ENCODE data around the gene TXNL4B.

The TXNL4B gene

GRCh38 chr16:72107371-72107770, 14.0 kb upstream of the TXNL4B start:
- no peak for TF ChIP-seq CTCF (IDR thresholded peaks at IDR 0.05)
- no peak overlapping the region for H3K27ac ChIP-seq
- no peaks in the 10 kb centered on the region for H3K9me3 ChIP-seq
- no peak overlapping the region for H3K4me3 ChIP-seq (ENCODE audit: low read depth in 1 of 2, low read length in 1 of 2)
- H3K27me3 ChIP-seq: no peaks in the 10 kb centered on the region
- H3K4me1 ChIP-seq (ENCODE audit: control insufficient read depth in 1 of 2, insufficient read depth in 1 of 2, low read depth in 1 of 2, low read length in 1 of 2): no peaks in the 10 kb centered on the region
- peaks cover 100% of the 10 kb centered on the region for H3K36me3 ChIP-seq

- Histone ChIP-seq H3K4me3 (ENCODE audit: low read depth in 1 of 2, low read length in 1 of 2) (no peak overlapping the region), H3K36me3 (peaks cover 100% of the 10 kb centered on the region), H3K27me3 (no peaks in the 10 kb centered on the region), H3K9me3 (no peaks in the 10 kb centered on the region), H3K27ac (no peak overlapping the region), H3K4me1 (ENCODE audit: control insufficient read depth in 1 of 2, insufficient read depth in 1 of 2, low read depth in 1 of 2, low read length in 1 of 2) (no peaks in the 10 kb centered on the region)
- no peak for TF ChIP-seq CTCF (IDR thresholded peaks at IDR 0.05)
These were observed 12.6 kb upstream of the TXNL4B start for GRCh38 chr16:72105978-72106377.

- H3K36me3 ChIP-seq: peaks cover 100% of the 10 kb centered on the region
- H3K4me3 ChIP-seq (ENCODE audit: low read depth in 1 of 2, low read length in 1 of 2): no peak overlapping the region
- H3K27me3 ChIP-seq: no peaks in the 10 kb centered on the region
- no peaks in the 10 kb centered on the region for H3K4me1 ChIP-seq (ENCODE audit: control insufficient read depth in 1 of 2, insufficient read depth in 1 of 2, low read depth in 1 of 2, low read length in 1 of 2)
- no peak for TF ChIP-seq CTCF (IDR thresholded peaks at IDR 0.05)
- H3K27ac ChIP-seq: no peak overlapping the region
- H3K9me3 ChIP-seq: no peaks in the 10 kb centered on the region
These were observed 11.5 kb upstream of the TXNL4B start for GRCh38 chr16:72104905-72105304.

GRCh38 chr16:72101195-72101594, 7.8 kb upstream of the TXNL4B start:
- Histone ChIP-seq H3K4me3 (ENCODE audit: low read depth in 1 of 2, low read length in 1 of 2) (no peak overlapping the region), H3K27me3 (no peaks in the 10 kb centered on the region), H3K36me3 (peaks cover 100% of the 10 kb centered on the region), H3K9me3 (no peaks in the 10 kb centered on the region), H3K27ac (no peak overlapping the region), H3K4me1 (ENCODE audit: control insufficient read depth in 1 of 2, insufficient read depth in 1 of 2, low read depth in 1 of 2, low read length in 1 of 2) (no peaks in the 10 kb centered on the region)
- TF ChIP-seq CTCF (IDR thresholded peaks at IDR 0.05): no peak

- TF ChIP-seq CTCF (IDR thresholded peaks at IDR 0.05): peak; percentile 46
- Histone ChIP-seq H3K27ac (no peak overlapping the region), H3K36me3 (peaks cover 85% of the 10 kb centered on the region), H3K9me3 (no peaks in the 10 kb centered on the region), H3K4me1 (ENCODE audit: control insufficient read depth in 1 of 2, insufficient read depth in 1 of 2, low read depth in 1 of 2, low read length in 1 of 2) (peaks cover 7 to 11% of the 10 kb centered on the region in 2 experiments), H3K27me3 (no peaks in the 10 kb centered on the region), H3K4me3 (ENCODE audit: low read depth in 1 of 2, low read length in 1 of 2) (no peak overlapping the region)
These were observed 6.0 kb upstream of the TXNL4B start for GRCh38 chr16:72099377-72099818.

- H3K27ac ChIP-seq: no peak overlapping the region
- H3K4me3 ChIP-seq (ENCODE audit: low read depth in 1 of 2, low read length in 1 of 2): no peak overlapping the region
- no peak for TF ChIP-seq CTCF (IDR thresholded peaks at IDR 0.05)
- no peaks in the 10 kb centered on the region for H3K27me3 ChIP-seq
- peaks cover 12 to 15% of the 10 kb centered on the region in 2 experiments for H3K4me1 ChIP-seq (ENCODE audit: control insufficient read depth in 1 of 2, insufficient read depth in 1 of 2, low read depth in 1 of 2, low read length in 1 of 2)
- no peaks in the 10 kb centered on the region for H3K9me3 ChIP-seq
- peaks cover 81% of the 10 kb centered on the region for H3K36me3 ChIP-seq
These were observed 5.5 kb upstream of the TXNL4B start for GRCh38 chr16:72098936-72099335.
